Superior temporal gyrus (tissue), 1 donor: ENCODE data around the gene KCNMA1.

Experiments
- DNase-seq: peaks from one replicate; pipeline ENCODE4 v3.0.0-alpha.2; 2016; ENCODE audit errors: extremely low spot score

KCNMA1 gene

GRCh38 chr10:77490534-77491314 is 146.9 kb downstream of the KCNMA1 start:
- no peak for DNase-seq

GRCh38 chr10:77486517-77486916 is 151.1 kb downstream of the KCNMA1 start:
- no peak for DNase-seq

GRCh38 chr10:77485847-77486246 is 151.8 kb downstream of the KCNMA1 start:
- no peak for DNase-seq

- DNase-seq: no peak
Observed at GRCh38 chr10:77482072-77482471, 155.5 kb downstream of the KCNMA1 start.

GRCh38 chr10:77479586-77479985 is 158.0 kb downstream of the KCNMA1 start:
- no peak for DNase-seq

GRCh38 chr10:77478962-77479359 is 158.6 kb downstream of the KCNMA1 start:
- no peak for DNase-seq

GRCh38 chr10:77478247-77478961 is 159.2 kb downstream of the KCNMA1 start:
- DNase-seq: peak; percentile 61

GRCh38 chr10:77475522-77475921 is 162.1 kb downstream of the KCNMA1 start:
- DNase-seq: no peak

- no peak for DNase-seq
Observed at GRCh38 chr10:77474939-77475338, 162.7 kb downstream of the KCNMA1 start.

GRCh38 chr10:77474386-77474785 is 163.2 kb downstream of the KCNMA1 start:
- no peak for DNase-seq

GRCh38 chr10:77472146-77472545 is 165.5 kb downstream of the KCNMA1 start:
- no peak for DNase-seq

GRCh38 chr10:77471069-77471536 is 166.5 kb downstream of the KCNMA1 start:
- no peak for DNase-seq

- no peak for DNase-seq
Observed at GRCh38 chr10:77467422-77467963, 170.1 kb downstream of the KCNMA1 start.

GRCh38 chr10:77463967-77464745 is 173.5 kb downstream of the KCNMA1 start:
- DNase-seq: no peak

- peak; percentile 45 for DNase-seq
Observed at GRCh38 chr10:77463499-77463898, 174.1 kb downstream of the KCNMA1 start.

- DNase-seq: no peak
Observed at GRCh38 chr10:77461636-77462296, 175.8 kb downstream of the KCNMA1 start.

- DNase-seq: no peak
Observed at GRCh38 chr10:77459905-77460304, 177.7 kb downstream of the KCNMA1 start.

- DNase-seq: peak; percentile 48
Observed at GRCh38 chr10:77458986-77459590, 178.5 kb downstream of the KCNMA1 start.

GRCh38 chr10:77457721-77458120 is 179.9 kb downstream of the KCNMA1 start:
- DNase-seq: no peak

- no peak for DNase-seq
Observed at GRCh38 chr10:77457266-77457665, 180.3 kb downstream of the KCNMA1 start.

- no peak for DNase-seq
Observed at GRCh38 chr10:77456414-77456813, 181.2 kb downstream of the KCNMA1 start.
